GM23338 (cell line): ENCODE data around the gene CDYL. TPM values are rescaled to one million over a fixed set of nuclear protein-coding genes. Genes with fewer than 3 reads are reported as not detected.

ENCODE experiments used
- ATAC-seq: fragments of 200-7000 bp; cut with Tn5 transposase; 3 replicates; pipeline ENCODE4 v1.9.1; 2020
- DNase-seq: peaks from one replicate; pipeline ENCODE4 v3.0.0-alpha.2; 2015; ENCODE audit warnings: low spot score
- H2AFZ ChIP-seq: fragments of 200-600 bp; sonication (generic); 2 replicates; pipeline ENCODE4 v1.8.0; 2016; ENCODE audit warnings: antibody characterized with exemption, mild to moderate bottlenecking, moderate library complexity
- H3F3A ChIP-seq: fragments of 200-600 bp; sonication (generic); replicated peaks from 2 replicates; pipeline ENCODE4 v1.8.0; 2017; ENCODE audit warnings: antibody characterized with exemption, mixed run types, low read depth
- H3K27ac ChIP-seq: fragments of 200-600 bp; sonication (generic); 2 replicates; pipeline ENCODE4 v1.6.1; 2016; ENCODE audit warnings: low read depth
- H3K27me3 ChIP-seq: fragments of 200-600 bp; sonication (generic); 2 replicates; pipeline ENCODE4 v1.8.0; 2016; ENCODE audit warnings: mild to moderate bottlenecking, mixed run types, moderate library complexity; ENCODE audit not compliant: insufficient read depth
- H3K36me3 ChIP-seq: fragments of 200-600 bp; sonication (generic); 2 replicates; pipeline ENCODE4 v1.8.0; 2016; ENCODE audit warnings: mild to moderate bottlenecking; ENCODE audit not compliant: insufficient read depth
- H3K4me1 ChIP-seq: fragments of 200-600 bp; sonication (generic); 2 replicates; pipeline ENCODE4 v1.8.0; 2016; ENCODE audit warnings: mild to moderate bottlenecking, moderate library complexity; ENCODE audit not compliant: insufficient read depth
- H3K4me2 ChIP-seq: fragments of 200-600 bp; sonication (generic); 2 replicates; pipeline ENCODE4 v1.7.1; 2017; ENCODE audit warnings: mixed run types
- H3K4me3 ChIP-seq: fragments of 200-600 bp; sonication (generic); 2 replicates; pipeline ENCODE4 v1.6.1; 2016; ENCODE audit warnings: mixed run types
- H3K79me2 ChIP-seq: fragments of 200-600 bp; sonication (generic); replicated peaks from 2 replicates; pipeline ENCODE4 v1.8.0; 2017; ENCODE audit warnings: mild to moderate bottlenecking; ENCODE audit not compliant: insufficient read depth
- H3K9me2 ChIP-seq: fragments of 200-600 bp; sonication (generic); 2 replicates; pipeline ENCODE4 v1.8.0; 2017; ENCODE audit not compliant: insufficient read depth
- H4K20me1 ChIP-seq: fragments of 200-600 bp; sonication (generic); replicated peaks from 2 replicates; pipeline ENCODE4 v1.8.0; 2017; ENCODE audit warnings: mild to moderate bottlenecking; ENCODE audit not compliant: insufficient read depth
- H3K27ac Mint-ChIP-seq: 2 replicates; pipeline ENCODE4 v1.8.0; 2020; ENCODE audit warnings: inconsistent platforms, mild to moderate bottlenecking, moderate library complexity, mixed read lengths
- H3K27me3 Mint-ChIP-seq: 3 replicates; pipeline ENCODE4 v1.8.0; 2022; ENCODE audit warnings: low read depth, mild to moderate bottlenecking, moderate library complexity, mixed read lengths, inconsistent platforms; ENCODE audit not compliant: insufficient read depth, poor library complexity
- H3K36me3 Mint-ChIP-seq: 3 replicates; pipeline ENCODE4 v1.8.0; 2021; ENCODE audit warnings: low read depth, mild to moderate bottlenecking, inconsistent platforms, moderate library complexity, mixed read lengths
- H3K4me1 Mint-ChIP-seq: 3 replicates; pipeline ENCODE4 v1.8.0; 2020; ENCODE audit warnings: mild to moderate bottlenecking, inconsistent platforms, mixed read lengths
- H3K4me3 Mint-ChIP-seq: 3 replicates; pipeline ENCODE4 v1.8.0; 2021; ENCODE audit warnings: moderate library complexity, mild to moderate bottlenecking, inconsistent platforms, mixed read lengths
- H3K9me3 Mint-ChIP-seq: 3 replicates; pipeline ENCODE4 v1.8.0; 2020; ENCODE audit warnings: moderate library complexity, mild to moderate bottlenecking, inconsistent platforms, mixed read lengths
- CREB1 ChIP-seq: fragments of 250-450 bp; sonication (Bioruptor Pico); IDR thresholded peaks from 2 replicates; pipeline ENCODE4 v1.5.0; 2020; ENCODE audit warnings: low read depth, mild to moderate bottlenecking, moderate library complexity
- ETS1 ChIP-seq: IDR thresholded peaks from 2 replicates; pipeline ENCODE4 v1.6.1; 2016; ENCODE audit warnings: antibody characterized with exemption
- EZH2phosphoT487 ChIP-seq: fragments of 200-600 bp; sonication (generic); IDR thresholded peaks from one replicate; pipeline ENCODE4 v1.8.1; 2018; ENCODE audit warnings: antibody characterized with exemption; ENCODE audit not compliant: unreplicated experiment
- JUNB ChIP-seq: IDR thresholded peaks from one replicate; pipeline ENCODE4 v1.6.1; 2016; ENCODE audit warnings: antibody characterized with exemption; ENCODE audit not compliant: unreplicated experiment
- NANOG ChIP-seq: IDR thresholded peaks from 2 replicates; pipeline ENCODE4 v1.6.1; 2016; ENCODE audit warnings: antibody characterized with exemption, borderline replicate concordance
- POLR2AphosphoS5 ChIP-seq: IDR thresholded peaks from 2 replicates; pipeline ENCODE4 v1.6.1; 2016; ENCODE audit warnings: antibody characterized with exemption, low read depth
- STAT1 ChIP-seq: IDR thresholded peaks from one replicate; pipeline ENCODE4 v1.6.1; 2016; ENCODE audit warnings: antibody characterized with exemption; ENCODE audit not compliant: unreplicated experiment
- ZNF114 ChIP-seq: fragments of 250-450 bp; sonication (Bioruptor Pico); IDR thresholded peaks from 2 replicates; pipeline ENCODE4 v1.5.0; 2020; ENCODE audit warnings: mild to moderate bottlenecking, moderate library complexity
- ZNF331 ChIP-seq: fragments of 250-450 bp; sonication (Bioruptor Pico); IDR thresholded peaks from 2 replicates; pipeline ENCODE4 v1.5.0; 2020; ENCODE audit warnings: low read depth, mild to moderate bottlenecking, moderate library complexity
- ZNF462 ChIP-seq: fragments of 250-450 bp; sonication (Bioruptor Pico); IDR thresholded peaks from 2 replicates; pipeline ENCODE4 v1.5.0; 2020; ENCODE audit warnings: mild to moderate bottlenecking, moderate library complexity
- polyA plus RNA-seq: library from polyadenylated mRNA; unstranded; fragments of >200 nt; fragmentation: Nextera tagmentation; extraction: Ambion mirVana; gene quantifications from 2 replicates; pipeline ENCODE4 v1.2.1, GENCODE V29; 2016
- total RNA-seq: library from RNA; depleted of rRNA; stranded (reverse); fragments of >200 nt; shearing (Covaris generic); gene quantifications from 2 replicates; pipeline ENCODE4 v1.2.3, GENCODE V29; 2014

The CDYL gene
- total and polyA plus RNA-seq, 2 experiments from 2014 or later, result 67.2 to 128 TPM

GRCh38 chr6:4780360-4780812, 4.2 kb downstream of the CDYL start (continued):
- TF ChIP-seq ZNF114 (CRISPR knock-in tag) (no peak), NANOG (no peak), POLR2AphosphoS5 (no peak), ZNF331 (no peak), ZNF462 (no peak)

- no peak overlapping the region for H3K27ac ChIP-seq
- peaks cover 66% of the 10 kb centered on the region for H3K4me1 ChIP-seq
- H3K27me3 Mint-ChIP-seq, result peaks cover 28% of the 10 kb centered on the region
- peaks cover 81% of the 10 kb centered on the region for H3K4me1 Mint-ChIP-seq
- peaks cover 28% of the 10 kb centered on the region for H3K36me3 Mint-ChIP-seq
- no peak for ATAC-seq
- no peak for DNase-seq
- H3K27me3 ChIP-seq, result peaks cover 85% of the 10 kb centered on the region
- peak overlapping the region; percentile 23; the same call in 1 of the 2 replicates for H3K4me2 ChIP-seq
- peaks cover 93% of the 10 kb centered on the region for H3K79me2 ChIP-seq
- no peak overlapping the region for H3K4me3 Mint-ChIP-seq
- no peaks in the 10 kb centered on the region for H3F3A ChIP-seq
- H3K9me3 Mint-ChIP-seq, result peaks cover 16% of the 10 kb centered on the region; the same call in 2 of the 3 replicates
- peaks cover 91% of the 10 kb centered on the region for H4K20me1 ChIP-seq
- no peak overlapping the region for H3K27ac Mint-ChIP-seq
- no peak overlapping the region for H3K4me3 ChIP-seq
- H3K9me2 ChIP-seq, result no peaks in the 10 kb centered on the region
- H3K36me3 ChIP-seq, result no peaks in the 10 kb centered on the region
- no peak overlapping the region for H2AFZ ChIP-seq
- TF ChIP-seq ZNF462 (no peak), JUNB (no peak), ETS1 (no peak), ZNF331 (no peak), EZH2phosphoT487 (no peak), NANOG (no peak), CREB1 (no peak), STAT1 (no peak)
Measured at GRCh38 chr6:4781426-4781825, 5.2 kb downstream of the CDYL start.
